ENCODE results near the gene ORAI3.
A peak's percentile ranks its signal among the peaks of the same experiment; 100 is the strongest.

ORAI3 gene

GRCh38 chr16:30971298-30971697 lies 22.4 kb downstream of the ORAI3 start:
- DNase-seq (ENCODE audit: low read depth) = no peak

- DNase-seq (ENCODE audit: low read depth) = no peak
These were observed 24.0 kb downstream of the ORAI3 start for GRCh38 chr16:30972872-30973271.

- no peak for DNase-seq (ENCODE audit: low read depth)
These were observed 25.5 kb downstream of the ORAI3 start for GRCh38 chr16:30974348-30974747.

- DNase-seq (ENCODE audit: low read depth) = no peak
These were observed 27.6 kb downstream of the ORAI3 start for GRCh38 chr16:30976486-30976885.

DNA sequence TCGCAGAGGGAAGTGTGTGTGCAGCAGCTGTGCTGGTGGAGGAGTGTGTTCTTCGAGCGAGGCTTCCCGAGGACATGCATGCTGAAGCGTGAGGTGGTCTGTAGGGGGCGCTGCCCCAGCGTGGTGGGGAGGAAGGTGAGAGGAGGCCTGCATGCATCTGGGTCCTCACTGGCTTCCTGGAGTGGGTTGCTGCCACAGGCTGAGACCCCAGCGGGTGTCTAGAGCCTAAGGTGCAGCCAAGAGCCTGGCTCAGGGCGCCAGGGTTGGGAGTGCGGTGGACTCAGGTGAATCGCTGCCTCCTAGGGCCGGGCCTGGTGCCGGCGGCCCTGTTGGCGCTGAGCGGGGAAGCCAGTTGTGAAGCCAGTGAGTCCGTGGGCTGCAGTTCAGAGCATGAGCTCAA lies 28.6 kb downstream of the ORAI3 start:
- DNase-seq (ENCODE audit: low read depth) = no peak

GRCh38 chr16:30979170-30980022 lies 30.5 kb downstream of the ORAI3 start:
- no peak for DNase-seq (ENCODE audit: low read depth)

DNA sequence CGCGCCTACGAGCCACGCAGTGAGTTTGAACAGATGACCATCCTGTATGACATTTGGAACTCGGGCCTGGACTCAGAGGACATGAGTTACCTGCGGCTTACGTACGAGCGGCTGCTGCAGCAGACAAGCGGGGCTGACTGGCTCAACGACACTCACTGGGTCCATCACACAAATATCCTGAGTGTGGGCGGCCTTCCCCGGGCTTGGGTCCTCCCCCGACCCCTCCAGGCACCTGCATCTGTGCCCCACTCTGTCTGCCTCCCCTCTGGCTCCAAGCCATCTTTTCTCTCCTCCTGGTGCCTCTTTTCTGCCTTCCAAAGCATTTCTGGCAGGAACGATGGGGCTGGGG lies 31.1 kb downstream of the ORAI3 start:
- no peak for DNase-seq (ENCODE audit: low read depth)

DNA sequence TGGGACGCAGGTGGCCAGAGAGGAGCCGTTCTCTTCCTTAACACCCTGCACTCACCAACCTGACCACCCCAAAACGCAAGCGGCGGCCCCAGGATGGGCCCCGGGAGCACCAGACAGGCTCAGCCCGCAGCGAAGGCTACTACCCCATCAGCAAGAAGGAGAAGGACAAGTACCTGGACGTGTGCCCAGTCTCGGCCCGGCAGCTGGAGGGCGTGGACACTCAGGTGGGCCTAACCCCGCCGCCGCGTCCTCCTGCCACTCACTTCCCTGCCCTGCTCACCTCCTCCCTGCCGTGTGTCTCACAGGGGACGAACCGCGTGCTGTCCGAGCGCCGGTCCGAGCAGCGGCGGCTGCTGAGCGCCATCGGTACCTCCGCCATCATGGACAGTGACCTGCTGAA lies 31.6 kb downstream of the ORAI3 start:
- DNase-seq (ENCODE audit: low read depth) = no peak

GRCh38 chr16:30980959-30981358 lies 32.1 kb downstream of the ORAI3 start:
- no peak for DNase-seq (ENCODE audit: low read depth)

- no peak for DNase-seq (ENCODE audit: low read depth)
These were observed 33.9 kb downstream of the ORAI3 start for GRCh38 chr16:30982548-30983288.

GRCh38 chr16:30983289-30983889 lies 34.5 kb downstream of the ORAI3 start:
- DNase-seq (ENCODE audit: low read depth) = no peak

GRCh38 chr16:30983898-30984610 lies 35.2 kb downstream of the ORAI3 start:
- no peak for DNase-seq (ENCODE audit: low read depth)

DNA sequence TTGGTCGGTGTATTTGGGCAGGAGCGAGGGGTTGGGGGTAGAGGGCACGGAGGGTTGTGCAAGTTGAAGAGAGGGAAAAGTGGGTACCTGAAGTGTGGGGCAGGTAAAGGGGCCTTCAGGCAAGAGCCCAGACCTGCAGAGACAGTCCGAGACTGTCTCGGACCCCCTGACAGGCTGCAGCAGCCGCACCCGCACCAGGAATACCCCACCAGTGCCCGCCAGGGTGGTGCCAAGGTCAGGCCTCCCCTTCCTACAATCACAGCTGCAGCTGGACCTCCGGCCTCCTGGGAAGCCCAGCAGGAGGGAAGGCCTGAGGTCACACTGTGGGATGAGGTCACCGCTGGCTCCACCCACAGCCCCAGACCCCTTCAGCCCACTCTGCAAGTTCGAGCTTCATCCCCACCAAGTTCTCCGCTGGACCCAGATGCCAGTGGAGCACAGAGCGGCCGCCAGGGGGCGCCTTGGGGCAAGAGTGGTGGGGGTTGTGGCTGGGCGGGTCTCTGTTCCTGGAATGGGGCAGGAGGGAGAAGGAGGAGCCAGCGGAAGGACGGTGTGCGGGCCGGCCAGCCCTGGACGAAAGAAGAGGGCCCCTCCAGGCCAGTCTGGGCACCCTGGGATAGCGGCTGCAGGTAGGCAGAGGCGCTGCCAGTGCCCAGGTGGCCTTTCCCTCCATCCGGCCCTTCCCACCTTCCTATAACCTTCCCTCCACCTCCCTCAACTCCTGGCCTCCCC lies 36.0 kb downstream of the ORAI3 start, which contains the start of gene HSD3B7:
HSD3B7 (plus strand) TSS at position 539 of the 732 bp plus-strand sequence. CDS start 452 bp downstream, outside the sequence.
- DNase-seq (ENCODE audit: low read depth) = peak; percentile 84

DNA sequence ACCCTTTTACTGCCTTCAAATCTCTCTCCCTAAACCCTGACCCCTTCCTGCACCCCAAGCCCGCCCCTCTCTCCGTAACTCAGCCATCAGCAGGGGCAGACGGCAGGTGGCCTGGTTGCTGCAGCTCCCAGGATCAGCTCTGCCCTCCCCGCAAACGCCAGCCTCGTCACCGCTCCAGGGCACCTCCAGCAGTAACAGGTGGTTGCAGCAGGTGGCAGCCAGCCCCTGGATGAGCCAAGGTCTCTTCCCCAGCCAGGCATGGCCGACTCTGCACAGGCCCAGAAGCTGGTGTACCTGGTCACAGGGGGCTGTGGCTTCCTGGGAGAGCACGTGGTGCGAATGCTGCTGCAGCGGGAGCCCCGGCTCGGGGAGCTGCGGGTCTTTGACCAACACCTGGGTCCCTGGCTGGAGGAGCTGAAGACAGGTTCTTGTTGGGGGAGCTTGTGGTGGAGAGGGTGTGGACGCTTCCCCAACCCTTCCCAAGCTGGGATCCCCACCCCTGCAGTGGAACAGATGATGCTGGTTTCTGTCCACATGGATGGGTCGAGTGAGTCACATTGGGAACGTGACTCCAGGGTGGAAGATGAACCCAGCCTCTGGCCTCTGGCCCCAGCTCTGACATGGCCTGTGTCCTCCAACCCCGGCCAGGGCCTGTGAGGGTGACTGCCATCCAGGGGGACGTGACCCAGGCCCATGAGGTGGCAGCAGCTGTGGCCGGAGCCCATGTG lies 36.7 kb downstream of the ORAI3 start:
- DNase-seq (ENCODE audit: low read depth) = no peak

GRCh38 chr16:30986129-30986991 lies 37.5 kb downstream of the ORAI3 start:
- no peak for DNase-seq (ENCODE audit: low read depth)

- no peak for DNase-seq (ENCODE audit: low read depth)
These were observed 38.8 kb downstream of the ORAI3 start for GRCh38 chr16:30987581-30988190.

DNA sequence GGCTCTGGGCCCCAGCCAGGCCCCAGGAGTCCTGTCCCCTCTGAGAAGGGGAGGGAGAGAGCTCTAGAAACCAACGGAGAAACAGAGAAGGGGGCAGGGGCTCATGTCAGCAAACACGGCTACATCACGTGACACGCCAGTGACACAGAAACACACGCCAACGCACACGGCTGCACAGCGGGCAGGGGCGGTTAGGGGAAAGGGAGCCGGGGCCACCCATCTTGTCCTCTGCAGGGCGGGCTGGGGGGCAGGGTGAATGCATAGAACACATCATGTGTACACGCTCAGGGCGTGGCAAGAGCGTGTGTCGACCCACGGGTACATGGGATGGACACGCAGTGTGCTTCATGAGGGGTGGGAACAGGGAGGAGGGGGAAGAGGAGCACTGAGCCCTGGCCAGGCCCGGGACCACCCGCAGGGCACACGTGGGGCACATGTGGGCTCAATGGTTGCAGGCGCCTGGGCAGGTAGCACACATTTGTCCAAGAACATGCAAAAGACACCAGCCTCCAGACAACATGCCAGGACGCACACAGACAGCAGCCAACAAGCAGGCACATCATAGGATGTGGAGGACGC lies 40.7 kb downstream of the ORAI3 start:
- DNase-seq (ENCODE audit: low read depth) = no peak

- DNase-seq (ENCODE audit: low read depth) = no peak
These were observed 41.2 kb downstream of the ORAI3 start for GRCh38 chr16:30990105-30990504.

DNA sequence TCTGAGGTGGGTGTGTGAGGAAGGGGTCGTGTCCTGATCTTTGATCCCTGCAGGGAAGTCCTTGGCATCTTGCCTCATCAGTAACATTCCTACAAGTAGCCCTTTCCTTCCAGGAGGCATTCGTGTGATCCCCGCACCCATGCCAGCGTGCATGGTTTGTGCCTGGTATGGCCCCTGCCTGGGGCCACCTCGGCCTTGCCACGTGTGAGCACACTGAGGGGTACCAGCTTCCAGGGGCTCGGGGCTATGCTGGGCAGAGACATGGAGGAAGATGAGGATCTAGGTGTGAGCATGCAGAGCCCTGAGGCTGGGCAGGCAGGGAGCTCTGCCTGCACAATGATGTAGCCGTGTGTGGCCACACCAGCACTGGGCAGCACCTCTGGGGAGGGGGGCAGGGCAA lies 42.2 kb downstream of the ORAI3 start:
- no peak for DNase-seq (ENCODE audit: low read depth)

Measured in activated T-cell treated with anti-CD3 and anti-CD28 coated beads for 1 hour (primary cell).